ENCODE results near the gene PRKAA2.

Gene PRKAA2

DNA sequence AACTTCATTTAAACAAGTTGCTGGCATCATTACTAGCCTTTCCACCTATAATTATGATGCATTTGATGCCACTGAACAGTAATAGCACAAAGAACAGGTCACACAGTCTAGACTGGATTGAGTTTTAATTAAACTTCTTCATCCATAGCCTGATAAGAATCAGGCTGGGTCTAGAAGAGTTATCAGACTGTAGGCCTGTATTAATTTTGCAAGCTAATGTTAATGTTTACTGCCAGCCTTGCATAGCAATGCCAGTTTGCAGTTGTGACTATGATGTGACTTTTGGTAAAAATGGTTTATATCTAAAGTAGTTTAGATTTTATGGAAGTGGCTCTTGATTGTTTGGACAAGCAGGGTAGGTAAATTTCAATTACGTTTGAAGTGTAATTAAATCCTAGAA, 68.0 kb downstream of the PRKAA2 start:
- no peak for DNase-seq (ENCODE audit: low read depth)

DNA sequence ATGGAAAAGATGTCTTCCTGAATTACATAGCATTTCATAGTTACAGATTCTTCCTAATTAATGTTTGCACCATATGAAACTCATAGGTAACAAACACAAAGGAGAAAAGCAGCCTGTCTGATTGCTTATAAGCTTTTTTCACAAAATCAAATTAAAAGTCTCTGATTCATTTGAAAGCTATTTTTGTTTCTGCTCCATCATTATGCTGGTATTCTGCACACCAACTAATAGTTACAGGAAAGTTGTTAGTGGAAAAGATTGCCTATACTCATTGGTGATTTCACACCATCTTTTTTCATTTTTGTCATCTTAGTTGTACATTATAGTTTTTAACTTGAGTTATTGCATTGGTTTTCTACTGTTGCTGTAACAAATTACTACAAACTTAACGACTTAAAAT, 70.0 kb downstream of the PRKAA2 start:
- no peak for DNase-seq (ENCODE audit: low read depth)

DNA sequence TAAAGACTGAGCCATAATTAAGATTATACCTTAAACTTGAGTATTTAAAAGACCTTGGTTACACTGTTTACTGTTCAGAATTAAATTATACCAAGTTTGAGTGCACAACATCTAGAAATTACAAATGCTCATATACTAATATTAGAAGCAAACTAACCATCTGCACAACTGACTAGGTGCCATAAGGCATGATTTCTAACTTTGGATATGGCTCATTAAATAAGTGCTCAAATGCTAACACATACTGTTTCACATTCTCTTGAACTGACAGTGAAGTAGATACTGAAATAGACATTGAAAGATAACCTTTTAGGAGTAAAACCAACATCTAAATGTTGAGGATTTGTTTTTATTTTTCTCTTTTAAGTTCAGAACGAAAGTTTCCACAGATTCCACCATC, 74.1 kb downstream of the PRKAA2 start:
- no peak for DNase-seq (ENCODE audit: low read depth)

DNA sequence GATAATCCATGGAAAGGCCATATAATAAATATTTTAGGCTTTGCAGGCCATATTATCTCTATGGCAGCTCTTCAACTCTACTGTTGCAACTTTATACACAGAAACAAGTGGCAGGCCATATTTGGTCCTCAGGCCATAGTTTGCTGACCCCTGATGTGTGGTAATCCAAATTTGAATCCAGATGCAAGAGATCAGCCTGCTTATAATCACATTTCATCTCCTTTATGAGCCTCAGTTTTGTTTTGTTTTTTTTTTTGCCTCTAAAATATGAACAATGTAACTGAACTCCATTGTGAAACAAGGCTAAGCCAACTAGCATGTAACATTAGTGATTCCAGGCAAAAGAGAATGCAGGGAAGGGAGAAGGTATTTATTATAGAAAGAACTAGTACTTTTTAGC, 81.6 kb downstream of the PRKAA2 start:
- DNase-seq (ENCODE audit: low read depth) = no peak

DNA sequence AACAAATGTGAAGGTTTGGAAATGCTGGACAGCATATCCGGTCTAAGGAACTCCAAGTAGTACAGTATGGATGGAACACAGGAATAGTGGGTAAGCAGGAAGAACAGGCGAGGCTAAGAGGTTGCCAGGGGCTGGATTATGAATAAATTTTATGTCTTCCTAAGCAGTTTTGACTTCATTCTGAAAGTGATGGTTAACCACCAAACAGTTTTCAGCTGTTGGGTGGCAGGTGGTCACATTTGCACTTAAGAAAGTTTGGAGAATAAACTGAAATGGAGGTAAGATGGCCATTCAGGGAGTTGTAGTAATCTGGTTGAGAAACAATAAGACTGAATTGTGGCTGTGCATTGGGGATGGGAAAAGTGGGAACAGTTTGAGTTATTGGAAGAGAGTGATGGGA, 83.8 kb downstream of the PRKAA2 start:
- no peak for DNase-seq (ENCODE audit: low read depth)

DNA sequence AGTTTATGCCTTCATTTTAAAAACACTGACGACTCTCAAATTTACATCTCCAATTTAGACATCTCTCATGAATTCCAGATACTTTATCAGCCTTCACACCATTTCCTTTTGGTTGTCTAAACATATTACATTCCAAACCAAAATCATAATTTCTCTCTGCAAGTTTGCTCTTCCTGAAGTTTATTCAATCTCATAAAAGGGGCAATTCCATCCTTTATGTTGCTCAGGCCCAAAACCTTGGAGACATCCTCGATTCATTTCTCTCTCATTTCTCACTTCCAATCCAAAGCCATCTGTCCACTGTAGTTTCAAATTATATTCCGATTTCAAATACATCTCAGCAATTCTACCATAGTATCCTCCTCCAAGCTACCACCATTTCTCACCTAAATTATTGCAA, 100.1 kb downstream of the PRKAA2 start:
- no peak for DNase-seq (ENCODE audit: low read depth)

DNA sequence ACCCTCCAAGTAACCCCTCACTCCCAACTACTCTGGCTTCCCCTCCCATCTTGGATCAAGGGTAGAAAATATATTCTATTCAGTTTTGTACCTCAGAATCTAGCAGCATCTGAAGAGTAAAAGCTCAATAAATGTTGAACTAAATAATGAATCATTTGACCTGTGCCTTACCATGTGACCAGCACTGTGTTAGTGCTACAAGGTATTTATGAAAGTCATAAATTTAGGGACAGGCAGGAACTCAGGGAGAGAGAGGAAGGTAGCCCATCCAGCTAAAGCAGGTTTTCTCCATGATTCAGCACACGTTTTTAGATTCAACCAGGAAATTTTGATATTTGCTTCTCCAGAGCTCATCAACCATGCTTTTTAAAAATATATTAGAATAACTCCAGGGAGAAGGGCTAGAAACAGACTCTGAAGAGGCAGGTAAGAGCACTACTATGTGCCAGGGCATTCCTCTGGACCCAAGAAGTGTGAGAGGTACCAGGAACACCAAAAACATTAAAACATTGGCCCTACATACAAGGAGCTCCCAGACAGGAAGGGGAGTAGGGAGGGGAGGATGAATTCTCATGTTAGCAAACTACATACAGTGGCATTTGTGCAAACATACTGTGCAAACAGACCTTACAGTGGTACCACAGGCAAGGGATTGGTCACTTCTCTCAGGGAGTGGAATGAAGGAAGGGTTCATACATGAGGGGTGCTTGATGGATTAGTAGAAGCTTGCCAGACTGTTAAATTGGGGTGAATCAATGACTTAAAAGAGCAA, 109.8 kb downstream of the PRKAA2 start:
- DNase-seq (ENCODE audit: low read depth) = no peak

DNA sequence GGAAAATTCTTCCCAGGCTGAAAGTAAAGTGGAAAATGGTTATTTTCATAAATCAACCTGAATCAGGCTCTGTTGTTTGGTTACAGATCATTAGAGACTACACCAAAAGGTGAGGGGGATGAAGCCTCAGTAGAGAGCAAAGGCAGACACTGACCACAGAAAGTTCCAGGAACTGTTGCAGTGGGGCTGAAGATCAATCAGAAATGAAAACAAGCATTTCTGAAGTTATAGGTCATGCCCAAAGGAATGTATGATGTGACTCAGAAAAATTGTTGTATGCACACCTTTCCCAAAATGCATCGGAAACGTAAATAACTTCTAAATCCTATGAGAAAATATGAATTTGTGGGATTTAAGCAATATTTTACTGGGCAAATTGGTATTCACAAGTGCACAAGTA, 110.8 kb downstream of the PRKAA2 start:
- no peak for DNase-seq (ENCODE audit: low read depth)

DNA sequence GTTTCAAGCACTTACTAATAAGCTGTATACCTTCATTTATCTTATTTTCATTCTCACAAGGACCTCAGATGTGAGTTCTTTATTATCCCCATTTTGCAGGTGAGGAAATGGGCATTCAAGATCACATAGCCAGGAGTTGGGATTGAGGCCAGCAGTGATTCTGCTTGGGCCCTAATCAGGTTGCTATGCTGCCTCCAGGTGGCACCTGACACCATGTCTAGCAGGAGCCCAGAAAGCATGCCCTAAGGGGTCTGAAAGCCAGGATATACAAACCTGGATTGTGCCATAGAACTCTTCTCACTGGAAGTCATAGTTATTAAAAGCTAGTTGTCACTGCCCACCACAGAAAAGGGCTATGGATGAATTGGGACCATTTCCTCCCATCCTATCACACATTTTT, 113.0 kb downstream of the PRKAA2 start:
- DNase-seq (ENCODE audit: low read depth) = no peak

DNA sequence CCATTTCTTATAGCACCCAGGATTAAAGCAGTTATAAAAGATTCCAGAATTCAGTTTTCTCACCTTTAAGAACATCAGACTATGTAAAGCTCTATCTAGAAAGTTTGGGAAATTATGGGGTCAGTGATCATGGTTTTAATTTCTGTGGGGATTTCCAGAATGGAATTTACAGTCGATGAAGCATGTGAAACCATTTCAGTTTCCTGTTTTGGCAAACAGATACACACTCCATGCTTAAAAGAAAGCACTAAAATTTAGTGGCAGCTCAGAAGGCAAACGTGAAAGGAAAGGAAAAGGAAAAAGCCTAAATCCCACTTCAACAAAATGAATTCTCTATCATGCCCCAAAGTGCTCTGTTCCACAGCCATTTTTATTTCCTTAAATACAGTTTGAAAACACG, 113.7 kb downstream of the PRKAA2 start:
- DNase-seq (ENCODE audit: low read depth) = no peak
